Activated T-cell treated with anti-CD3 and anti-CD28 coated beads, Interleukin-2, amount 50 U/mL, for 72 hours (primary cell): ENCODE results near the gene PPARGC1A. TPM values are rescaled to one million over a fixed set of nuclear protein-coding genes. Genes with fewer than 3 reads are reported as not detected.

Experiments used
- ATAC-seq, 2 donors: fragments of 150-1000 bp; cut with Tn5 transposase; replicated peaks in 1 of 2; 2 replicates each; pipeline ENCODE4 v1.10.0; 2021; ENCODE audit warnings: moderate library complexity in 2 of 2, mild to moderate bottlenecking in 1 of 2
- DNase-seq, 2 donors: peaks; one replicate each; pipeline ENCODE4 v3.0.0; 2021 to 2022; ENCODE audit warnings: mixed read lengths in 1 of 2
- H3K27ac Mint-ChIP-seq: one replicate; pipeline ENCODE4 v1.8.0; 2022; ENCODE audit warnings: mild to moderate bottlenecking, moderate library complexity, mixed read lengths
- H3K27me3 Mint-ChIP-seq: one replicate; pipeline ENCODE4 v1.8.0; 2022; ENCODE audit warnings: low read depth, mixed read lengths
- H3K36me3 Mint-ChIP-seq, 2 donors: one replicate each; pipeline ENCODE4 v1.8.0; 2022; ENCODE audit warnings: mixed read lengths in 2 of 2, mild to moderate bottlenecking in 1 of 2; ENCODE audit not compliant: insufficient read depth in 2 of 2
- H3K4me1 Mint-ChIP-seq: one replicate; pipeline ENCODE4 v1.8.0; 2022; ENCODE audit warnings: low read depth, mixed read lengths
- H3K4me3 Mint-ChIP-seq, 2 donors: one replicate each; pipeline ENCODE4 v1.8.0; 2022; ENCODE audit warnings: mild to moderate bottlenecking in 2 of 2, mixed read lengths in 2 of 2, moderate library complexity in 2 of 2
- H3K9me3 Mint-ChIP-seq, 2 donors: one replicate each; pipeline ENCODE4 v1.8.0; 2022; ENCODE audit warnings: mixed read lengths in 2 of 2
- total RNA-seq, 2 donors: library from RNA; stranded (reverse); gene quantifications; one replicate each; pipeline ENCODE4 v1.2.3, GENCODE V29; 2022

The PPARGC1A gene
- total RNA-seq, 2 donors from 2014 or later = not detected

GRCh38 chr4:23866450-23867075 lies 23.3 kb downstream of the PPARGC1A start:
- Mint-ChIP-seq H3K36me3 (no peaks in the 10 kb centered on the region), H3K4me1 (no peaks in the 10 kb centered on the region), H3K9me3 (peaks cover 0 to 2% of the 10 kb centered on the region in 2 donors), H3K4me3 (no peak overlapping the region), H3K27ac (no peak overlapping the region), H3K27me3 (no peaks in the 10 kb centered on the region)
- DNase-seq (no peak), ATAC-seq (no peak)

GRCh38 chr4:23861897-23862296 lies 27.9 kb downstream of the PPARGC1A start:
- Mint-ChIP-seq H3K27me3 (no peaks in the 10 kb centered on the region), H3K36me3 (no peaks in the 10 kb centered on the region), H3K4me1 (no peaks in the 10 kb centered on the region), H3K9me3 (peaks cover 1 to 2% of the 10 kb centered on the region in 2 donors), H3K27ac (no peak overlapping the region), H3K4me3 (no peak overlapping the region)
- DNase-seq = no peak
- no peak for ATAC-seq

- ATAC-seq = no peak
- Mint-ChIP-seq H3K4me3 (no peak overlapping the region), H3K9me3 (peaks cover 1 to 2% of the 10 kb centered on the region in 2 donors), H3K27me3 (no peaks in the 10 kb centered on the region), H3K36me3 (no peaks in the 10 kb centered on the region), H3K27ac (no peak overlapping the region), H3K4me1 (no peaks in the 10 kb centered on the region)
- no peak for DNase-seq
These were observed 28.9 kb downstream of the PPARGC1A start for GRCh38 chr4:23860919-23861318.

GRCh38 chr4:23857367-23857959 lies 32.4 kb downstream of the PPARGC1A start:
- H3K9me3 Mint-ChIP-seq = peaks cover 2 to 4% of the 10 kb centered on the region in 2 donors

GRCh38 chr4:23856630-23857029 lies 33.2 kb downstream of the PPARGC1A start:
- H3K27ac Mint-ChIP-seq = no peak overlapping the region
- DNase-seq = no peak
- no peaks in the 10 kb centered on the region for H3K4me1 Mint-ChIP-seq
- H3K27me3 Mint-ChIP-seq = no peaks in the 10 kb centered on the region
- no peak for ATAC-seq
- H3K36me3 Mint-ChIP-seq = no peaks in the 10 kb centered on the region
- H3K4me3 Mint-ChIP-seq = no peak overlapping the region
- peaks cover 3 to 6% of the 10 kb centered on the region in 2 donors for H3K9me3 Mint-ChIP-seq

More at GRCh38 chr4:23857367-23857959, 32.4 kb downstream of the PPARGC1A start:
- no peak for DNase-seq
- Mint-ChIP-seq H3K36me3 (no peaks in the 10 kb centered on the region), H3K27me3 (no peaks in the 10 kb centered on the region), H3K27ac (no peak overlapping the region), H3K4me1 (no peaks in the 10 kb centered on the region), H3K4me3 (no peak overlapping the region)
- no peak for ATAC-seq

- Mint-ChIP-seq H3K9me3 (peaks cover 3 to 6% of the 10 kb centered on the region in 2 donors), H3K27me3 (no peaks in the 10 kb centered on the region), H3K4me1 (no peaks in the 10 kb centered on the region), H3K4me3 (no peak overlapping the region), H3K27ac (no peak overlapping the region), H3K36me3 (no peaks in the 10 kb centered on the region)
- ATAC-seq = no peak
- no peak for DNase-seq
These were observed 33.8 kb downstream of the PPARGC1A start for GRCh38 chr4:23855912-23856605.

- no peak for ATAC-seq
- Mint-ChIP-seq H3K27ac (no peak overlapping the region), H3K27me3 (no peaks in the 10 kb centered on the region), H3K4me1 (no peaks in the 10 kb centered on the region), H3K9me3 (peaks cover 3 to 5% of the 10 kb centered on the region in 2 donors), H3K4me3 (no peak overlapping the region), H3K36me3 (no peaks in the 10 kb centered on the region)
- no peak for DNase-seq
These were observed 35.7 kb downstream of the PPARGC1A start for GRCh38 chr4:23853986-23854660.

GRCh38 chr4:23851464-23851863 lies 38.4 kb downstream of the PPARGC1A start:
- Mint-ChIP-seq H3K4me3 (no peak overlapping the region), H3K4me1 (no peaks in the 10 kb centered on the region), H3K27ac (no peak overlapping the region), H3K27me3 (no peaks in the 10 kb centered on the region), H3K9me3 (peaks cover 2 to 5% of the 10 kb centered on the region in 2 donors), H3K36me3 (no peaks in the 10 kb centered on the region)
- DNase-seq (no peak), ATAC-seq (no peak)

- Mint-ChIP-seq H3K4me1 (no peaks in the 10 kb centered on the region), H3K27me3 (no peaks in the 10 kb centered on the region), H3K36me3 (no peaks in the 10 kb centered on the region), H3K4me3 (no peak overlapping the region), H3K9me3 (peaks cover 0 to 2% of the 10 kb centered on the region in 2 donors), H3K27ac (no peak overlapping the region)
- DNase-seq = no peak
- no peak for ATAC-seq
These were observed 42.7 kb downstream of the PPARGC1A start for GRCh38 chr4:23847158-23847557.

- ATAC-seq = no peak
- no peak overlapping the region for H3K4me3 Mint-ChIP-seq
- H3K27ac Mint-ChIP-seq = no peak overlapping the region
- no peaks in the 10 kb centered on the region for H3K4me1 Mint-ChIP-seq
- DNase-seq = no peak
- H3K9me3 Mint-ChIP-seq = peaks cover 2 to 3% of the 10 kb centered on the region in 2 donors
- no peaks in the 10 kb centered on the region for H3K27me3 Mint-ChIP-seq
- H3K36me3 Mint-ChIP-seq = no peaks in the 10 kb centered on the region
These were observed 44.9 kb downstream of the PPARGC1A start for GRCh38 chr4:23844961-23845360.

- Mint-ChIP-seq H3K4me1 (no peaks in the 10 kb centered on the region), H3K27me3 (no peaks in the 10 kb centered on the region), H3K27ac (no peak overlapping the region), H3K36me3 (no peaks in the 10 kb centered on the region), H3K4me3 (no peak overlapping the region), H3K9me3 (peaks cover 3% of the 10 kb centered on the region in 2 donors)
- DNase-seq (no peak), ATAC-seq (no peak)
These were observed 50.6 kb downstream of the PPARGC1A start for GRCh38 chr4:23839279-23839678.

GRCh38 chr4:23838607-23839006 lies 51.2 kb downstream of the PPARGC1A start:
- Mint-ChIP-seq H3K4me1 (no peaks in the 10 kb centered on the region), H3K9me3 (peaks cover 3% of the 10 kb centered on the region in 2 donors), H3K36me3 (no peaks in the 10 kb centered on the region), H3K4me3 (no peak overlapping the region), H3K27ac (no peak overlapping the region), H3K27me3 (no peaks in the 10 kb centered on the region)
- ATAC-seq (no peak), DNase-seq (no peak)

GRCh38 chr4:23838131-23838530 lies 51.7 kb downstream of the PPARGC1A start:
- H3K9me3 Mint-ChIP-seq = peaks cover 3% of the 10 kb centered on the region in 2 donors
- H3K36me3 Mint-ChIP-seq = no peaks in the 10 kb centered on the region
- no peaks in the 10 kb centered on the region for H3K27me3 Mint-ChIP-seq
- DNase-seq (no peak), ATAC-seq (no peak)
- no peaks in the 10 kb centered on the region for H3K4me1 Mint-ChIP-seq
- H3K4me3 Mint-ChIP-seq = no peak overlapping the region
- no peak overlapping the region for H3K27ac Mint-ChIP-seq
